Smooth muscle cell (in vitro differentiated cells): ENCODE measurements around the gene RPL3. TPM values are rescaled to one million over a fixed set of nuclear protein-coding genes. Genes with fewer than 3 reads are reported as not detected.

Source experiments
- DNase-seq: peaks from one replicate; lab custom pipeline; 2025; ENCODE audit not compliant: unreplicated experiment; lab: John Stamatoyannopoulos, UW
- H2AFZ ChIP-seq: fragments of 200-600 bp; sonication (generic); 2 replicates; pipeline ENCODE4 v1.6.0; 2016; ENCODE audit warnings: antibody characterized with exemption, low read depth, mild to moderate bottlenecking
- H3F3A ChIP-seq: fragments of 200-600 bp; sonication (generic); 2 replicates; pipeline ENCODE4 v1.6.0; 2017; ENCODE audit warnings: antibody characterized with exemption, low read depth
- H3K27ac ChIP-seq: fragments of 200-600 bp; sonication (generic); 2 replicates; pipeline ENCODE4 v1.5.1; 2016; ENCODE audit warnings: low read depth, mild to moderate bottlenecking
- H3K27me3 ChIP-seq: fragments of 200-600 bp; sonication (generic); 2 replicates; pipeline ENCODE4 v1.6.1; 2016; ENCODE audit warnings: low read depth, mild to moderate bottlenecking
- H3K36me3 ChIP-seq: fragments of 200-600 bp; sonication (generic); 2 replicates; pipeline ENCODE4 v1.5.1; 2016; ENCODE audit warnings: low read depth
- H3K4me1 ChIP-seq: fragments of 200-600 bp; sonication (generic); 2 replicates; pipeline ENCODE4 v1.5.1; 2016; ENCODE audit warnings: low read depth
- H3K4me2 ChIP-seq: fragments of 200-600 bp; sonication (generic); 2 replicates; pipeline ENCODE4 v1.6.0; 2016; ENCODE audit warnings: mild to moderate bottlenecking
- H3K4me3 ChIP-seq: fragments of 200-600 bp; sonication (generic); 2 replicates; pipeline ENCODE4 v1.5.1; 2016; ENCODE audit warnings: mild to moderate bottlenecking
- H3K79me2 ChIP-seq: fragments of 200-600 bp; sonication (generic); 2 replicates; pipeline ENCODE4 v1.6.0; 2016; ENCODE audit warnings: low read depth, mild to moderate bottlenecking
- H3K9ac ChIP-seq: fragments of 200-600 bp; sonication (generic); 2 replicates; pipeline ENCODE4 v1.6.0; 2016; ENCODE audit warnings: low read depth
- H3K9me3 ChIP-seq: fragments of 200-600 bp; sonication (generic); replicated peaks from 2 replicates; pipeline ENCODE4 v1.5.1; 2016; ENCODE audit warnings: low read depth
- H4K20me1 ChIP-seq: fragments of 200-600 bp; sonication (generic); 2 replicates; pipeline ENCODE4 v1.6.0; 2016; ENCODE audit warnings: low read depth
- CTCF ChIP-seq: fragments of 200-600 bp; sonication (generic); IDR thresholded peaks from 2 replicates; pipeline ENCODE4 v1.5.1; 2017; ENCODE audit warnings: borderline replicate concordance, mild to moderate bottlenecking, antibody characterized with exemption; ENCODE audit not compliant: insufficient read depth, poor library complexity, severe bottlenecking
- WGBS: methylation state at CpG from one replicate; pipeline ENCODE4 v1.1.7; 2016; ENCODE audit warnings: low lambda C conversion rate; 5-methylcytosine and 5-hydroxymethylcytosine counted together
- polyA plus RNA-seq: library from polyadenylated mRNA; unstranded; fragments of >200 nt; fragmentation: Nextera tagmentation; extraction: Ambion mirVana; gene quantifications from 2 replicates; pipeline ENCODE4 v1.2.1, GENCODE V29; 2016
- total RNA-seq: library from RNA; depleted of rRNA; stranded (reverse); fragments of >200 nt; gene quantifications from 2 replicates; pipeline ENCODE4 v1.2.3, GENCODE V29; 2014

Gene RPL3
- total and polyA plus RNA-seq, 2 experiments from 2014 or later, result 717 to 1,022 TPM

GRCh38 chr22:39312410-39312809 is 7.0 kb downstream of the RPL3 start:
- H3F3A ChIP-seq, result peaks cover 75% of the 10 kb centered on the region
- no peak for DNase-seq
- no peak for TF ChIP-seq CTCF
- no peaks in the 10 kb centered on the region for H3K9me3 ChIP-seq
- H3K4me3 ChIP-seq, result no peak overlapping the region
- no peak overlapping the region for H3K4me2 ChIP-seq
- WGBS, result 91% methylated on average over 5 of the region's 5 CpGs
- H3K27me3 ChIP-seq, result no peaks in the 10 kb centered on the region
- H2AFZ ChIP-seq, result no peak overlapping the region
- H3K9ac ChIP-seq, result no peak overlapping the region
- peaks cover 22% of the 10 kb centered on the region for H3K4me1 ChIP-seq
- H3K79me2 ChIP-seq, result peaks cover 39% of the 10 kb centered on the region
- H3K36me3 ChIP-seq, result peaks cover 7% of the 10 kb centered on the region
- no peak overlapping the region for H3K27ac ChIP-seq
- H4K20me1 ChIP-seq, result peaks cover 90% of the 10 kb centered on the region

DNA sequence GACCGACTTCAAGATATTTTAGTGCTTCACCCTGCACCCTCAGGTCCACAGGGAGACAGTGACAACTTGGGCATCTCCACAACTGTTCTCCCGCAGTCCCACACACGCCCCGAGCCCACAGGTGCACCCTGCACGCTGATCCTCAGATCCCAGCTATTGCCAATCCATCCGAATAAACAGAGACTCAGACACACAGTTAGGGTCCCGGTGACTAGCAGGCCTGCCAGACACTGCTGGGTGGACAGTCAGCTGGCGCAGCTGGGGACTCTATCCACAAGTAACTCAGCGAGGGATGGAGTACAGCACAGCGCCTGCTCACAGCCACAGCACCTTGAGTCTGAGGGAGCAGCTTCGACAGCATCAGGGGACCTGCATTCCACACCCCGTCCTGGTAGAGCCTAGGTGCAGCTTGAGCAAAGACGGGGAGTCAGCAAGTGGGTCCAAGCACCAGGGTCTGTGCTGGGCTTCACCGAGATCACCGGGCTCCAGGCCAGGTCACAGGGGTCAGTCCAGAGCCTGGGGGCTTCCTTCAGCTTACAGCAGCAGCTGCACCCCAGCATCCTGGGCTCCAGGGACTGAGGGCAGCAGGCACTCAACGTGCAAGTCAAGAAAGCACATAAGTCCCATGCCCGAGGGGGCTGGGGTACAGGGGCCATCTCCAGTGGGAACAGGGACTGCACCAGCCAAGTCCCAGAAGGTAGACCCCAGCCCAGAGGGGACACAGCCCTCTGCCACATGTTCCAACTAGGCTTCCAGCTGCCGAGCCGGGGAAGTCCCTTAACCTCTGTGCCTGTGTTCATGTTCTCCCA is 7.6 kb downstream of the RPL3 start:
- Histone ChIP-seq H3K79me2 (peaks cover 33% of the 10 kb centered on the region), H3K27me3 (no peaks in the 10 kb centered on the region), H3K9ac (no peak overlapping the region), H3K27ac (no peak overlapping the region), H3K36me3 (peaks cover 7% of the 10 kb centered on the region), H3K4me1 (peaks cover 16% of the 10 kb centered on the region), H2AFZ (no peak overlapping the region), H3K4me3 (no peak overlapping the region), H4K20me1 (peaks cover 84% of the 10 kb centered on the region), H3K9me3 (no peaks in the 10 kb centered on the region), H3K4me2 (no peak overlapping the region), H3F3A (peaks cover 69% of the 10 kb centered on the region)
- WGBS, result 85% methylated on average over 19 of the region's 19 CpGs
- no peak for TF ChIP-seq CTCF
- DNase-seq, result no peak

- Histone ChIP-seq H3K4me3 (no peak overlapping the region), H3K36me3 (peaks cover 7% of the 10 kb centered on the region), H3K9me3 (no peaks in the 10 kb centered on the region), H3F3A (peaks cover 58% of the 10 kb centered on the region), H3K9ac (no peak overlapping the region), H3K27ac (peak overlapping the region; percentile 79), H4K20me1 (peaks cover 67% of the 10 kb centered on the region), H3K4me2 (peak overlapping the region; percentile 47), H3K4me1 (peaks cover 2% of the 10 kb centered on the region), H3K79me2 (peaks cover 17% of the 10 kb centered on the region), H2AFZ (no peak overlapping the region), H3K27me3 (no peaks in the 10 kb centered on the region)
- no peak for TF ChIP-seq CTCF
- no peak for DNase-seq
- 77% methylated on average over 16 of the region's 16 CpGs for whole genome bisulfite sequencing
Observed at GRCh38 chr22:39309881-39310714, 9.3 kb downstream of the RPL3 start.
